A673 (cell line): ENCODE data around the gene LRFN4. TPM values are rescaled to one million over a fixed set of nuclear protein-coding genes. Genes with fewer than 3 reads are reported as not detected.

ENCODE experiments used
- BruUV-seq: library from RNA; stranded (reverse); fragments of 400-500 nt; replicated peaks from 2 replicates; lab custom pipeline; 2021; lab: Mats Ljungman, UMichigan
- CTCF ChIA-PET: fragments of 300-600 bp; sonication (Branson Sonifier 250); formaldehyde crosslinking; loops from one replicate; lab custom pipeline; 2022; ENCODE audit warnings: antibody characterized with exemption; lab: Charles Lee
- POLR2A ChIA-PET: fragments of 300-600 bp; sonication (Branson Sonifier 250); formaldehyde crosslinking; loops from one replicate; lab custom pipeline; 2022; ENCODE audit warnings: antibody characterized with exemption; ENCODE audit not compliant: low non-redundant PET; lab: Charles Lee
- DNase-seq: peaks from one replicate; pipeline ENCODE4 v3.0.0-alpha.2; 2015; ENCODE audit warnings: low spot score
- H3K27ac ChIP-seq: fragments of 200-600 bp; sonication (generic); 2 replicates; pipeline ENCODE4 v1.5.1; 2016; ENCODE audit warnings: mixed run types, low read depth, mild to moderate bottlenecking, mixed read lengths, antibody characterized with exemption, low read length; ENCODE audit not compliant: poor library complexity, severe bottlenecking
- H3K27me3 ChIP-seq: fragments of 200-600 bp; sonication (generic); replicated peaks from 2 replicates; pipeline ENCODE4 v1.6.1; 2017; ENCODE audit warnings: mixed run types, low read depth, mild to moderate bottlenecking, mixed read lengths, antibody characterized with exemption, low read length; ENCODE audit not compliant: insufficient read depth, poor library complexity
- H3K36me3 ChIP-seq: fragments of 200-600 bp; sonication (generic); 2 replicates; pipeline ENCODE4 v1.6.1; 2016; ENCODE audit warnings: mixed run types, mild to moderate bottlenecking, mixed read lengths, antibody characterized with exemption, low read length; ENCODE audit not compliant: insufficient read depth, poor library complexity, severe bottlenecking
- H3K4me1 ChIP-seq: fragments of 200-600 bp; sonication (generic); 2 replicates; pipeline ENCODE4 v1.6.1; 2017; ENCODE audit warnings: mixed run types, mild to moderate bottlenecking, mixed read lengths, antibody characterized with exemption, low read length; ENCODE audit not compliant: insufficient read depth, poor library complexity, severe bottlenecking
- H3K4me3 ChIP-seq: fragments of 200-600 bp; sonication (generic); 2 replicates; pipeline ENCODE4 v1.5.1; 2016; ENCODE audit warnings: low read depth, mixed run types, mild to moderate bottlenecking, mixed read lengths, low read length; ENCODE audit not compliant: poor library complexity, severe bottlenecking
- H3K9me3 ChIP-seq: fragments of 200-600 bp; sonication (generic); 2 replicates; pipeline ENCODE4 v1.6.1; 2016; ENCODE audit warnings: mixed run types, low read depth, mild to moderate bottlenecking, mixed read lengths, antibody characterized with exemption, low read length; ENCODE audit not compliant: poor library complexity, severe bottlenecking
- CTCF ChIP-seq: fragments of 300-800, 200-600 bp; sonication (generic); conservative IDR thresholded peaks from 2 replicates; pipeline ENCODE4 v1.5.1; 2017; ENCODE audit warnings: low read depth, mild to moderate bottlenecking, antibody characterized with exemption, low read length, moderate library complexity, mixed read lengths
- EZH2 ChIP-seq: fragments of 200-600 bp; sonication (generic); IDR thresholded peaks from 2 replicates; pipeline ENCODE4 v1.6.1; 2017; ENCODE audit warnings: borderline replicate concordance, low read depth, mild to moderate bottlenecking, mixed read lengths, antibody characterized with exemption, low read length; ENCODE audit not compliant: poor library complexity, severe bottlenecking
- intact Hi-C: fragments of 100-400 bp; cut with micrococcal nuclease; formaldehyde crosslinking; loops from one replicate; pipeline ENCODE4 v1.10.0; 2022; ENCODE audit not compliant: unreplicated experiment
- total RNA-seq: library from RNA; stranded (reverse); gene quantifications from 2 replicates; pipeline ENCODE4 v1.2.3, GENCODE V29; 2021

LRFN4 gene
- total RNA-seq, 1 experiment from 2014 or later = 57.2 TPM

- no peak overlapping the region for H3K27ac ChIP-seq
- peaks cover 16% of the 10 kb centered on the region for H3K4me1 ChIP-seq
- no peaks in the 10 kb centered on the region for H3K27me3 ChIP-seq
- peaks cover 11% of the 10 kb centered on the region for H3K36me3 ChIP-seq
- BruUV-seq = no TSS peak
- no peaks in the 10 kb centered on the region for H3K9me3 ChIP-seq
- H3K4me3 ChIP-seq = no peak overlapping the region
- ChIA-PET POLR2A (no interaction called here), CTCF (no interaction called here)
- TF ChIP-seq EZH2 = no peak
- TF ChIP-seq CTCF = no peak
- no peak for DNase-seq
- intact Hi-C loops = no loop called here
These were observed 2.2 kb downstream of the LRFN4 start for GRCh38 chr11:66858939-66859685.

GRCh38 chr11:66859686-66860448 is 3.0 kb downstream of the LRFN4 start:
- no peak for TF ChIP-seq EZH2
- TF ChIP-seq CTCF = no peak
- DNase-seq = no peak
- ChIA-PET POLR2A (no interaction called here), CTCF (no interaction called here)
- Histone ChIP-seq H3K4me3 (no peak overlapping the region), H3K27ac (no peak overlapping the region), H3K27me3 (no peaks in the 10 kb centered on the region), H3K36me3 (peaks cover 11% of the 10 kb centered on the region), H3K4me1 (peaks cover 16% of the 10 kb centered on the region), H3K9me3 (no peaks in the 10 kb centered on the region)
- no TSS peak for BruUV-seq
- intact Hi-C loops = no loop called here

- peaks cover 16% of the 10 kb centered on the region for H3K4me1 ChIP-seq
- H3K4me3 ChIP-seq = no peak overlapping the region
- H3K9me3 ChIP-seq = no peaks in the 10 kb centered on the region
- H3K27ac ChIP-seq = no peak overlapping the region
- no TSS peak for BruUV-seq
- no peak for DNase-seq
- TF ChIP-seq CTCF (no peak), EZH2 (no peak)
- POLR2A ChIA-PET = no interaction called here
- intact Hi-C loops = no loop called here
- H3K27me3 ChIP-seq = no peaks in the 10 kb centered on the region
- H3K36me3 ChIP-seq = peaks cover 11% of the 10 kb centered on the region
- CTCF ChIA-PET = no interaction called here
These were observed 3.6 kb downstream of the LRFN4 start for GRCh38 chr11:66860449-66860831.
